GM12872 (cell line): ENCODE data around the gene PYHIN1.
A peak's percentile ranks its signal among the peaks of the same experiment; 100 is the strongest.

Experiments
- CTCF ChIP-seq: IDR thresholded peaks from 3 replicates; pipeline ENCODE4 v1.5.1; 2011; ENCODE audit warnings: low read depth, mild to moderate bottlenecking, low read length, moderate library complexity; ENCODE audit not compliant: insufficient read depth

The PYHIN1 gene

DNA sequence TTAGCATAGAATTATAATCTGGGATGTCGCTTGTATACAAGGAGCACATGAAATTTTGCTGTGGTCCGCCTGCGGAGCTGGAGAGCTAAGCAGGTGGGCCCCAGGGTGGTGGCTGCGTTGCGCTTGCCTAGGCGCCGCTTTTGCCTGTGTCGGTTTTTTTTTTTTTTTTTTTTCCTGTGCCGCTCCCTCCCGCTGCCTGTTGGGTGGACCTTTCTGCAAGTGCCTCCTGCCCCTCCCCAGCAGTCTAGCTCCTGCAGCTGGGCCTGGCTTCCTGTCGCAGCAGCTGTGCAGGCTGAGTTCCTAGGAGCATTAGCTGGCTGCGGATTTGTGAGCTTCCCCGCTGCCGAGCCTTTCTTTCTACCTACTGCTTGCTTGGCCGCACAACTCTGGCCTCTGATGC, 20.6 kb downstream of the PYHIN1 start:
- TF ChIP-seq CTCF, result no peak

GRCh38 chr1:158952416-158952815, 21.1 kb downstream of the PYHIN1 start:
- TF ChIP-seq CTCF, result no peak

DNA sequence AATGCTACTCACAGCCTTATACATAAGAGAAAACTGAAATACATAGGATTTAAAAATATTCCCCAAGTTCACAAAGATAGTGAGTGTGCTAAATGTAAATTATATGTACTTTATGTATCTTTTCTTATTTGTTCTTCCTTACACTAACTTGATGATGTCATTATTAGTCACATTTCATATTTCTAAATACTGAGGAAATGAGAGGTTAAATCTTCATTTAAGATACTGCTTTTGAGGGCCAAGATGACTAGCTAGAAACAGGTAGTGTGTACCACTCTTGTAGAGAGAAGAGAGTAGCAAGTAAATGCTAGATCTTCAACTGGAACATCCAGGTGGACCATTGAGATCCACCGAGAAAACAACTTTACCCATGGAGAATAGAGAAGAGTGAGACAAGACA, 29.8 kb downstream of the PYHIN1 start:
- TF ChIP-seq CTCF, result no peak

GRCh38 chr1:158962983-158963382, 31.6 kb downstream of the PYHIN1 start:
- no peak for TF ChIP-seq CTCF

- no peak for TF ChIP-seq CTCF
These were observed 37.8 kb downstream of the PYHIN1 start for GRCh38 chr1:158969166-158969565.

GRCh38 chr1:158969855-158970254, 38.5 kb downstream of the PYHIN1 start:
- no peak for TF ChIP-seq CTCF

DNA sequence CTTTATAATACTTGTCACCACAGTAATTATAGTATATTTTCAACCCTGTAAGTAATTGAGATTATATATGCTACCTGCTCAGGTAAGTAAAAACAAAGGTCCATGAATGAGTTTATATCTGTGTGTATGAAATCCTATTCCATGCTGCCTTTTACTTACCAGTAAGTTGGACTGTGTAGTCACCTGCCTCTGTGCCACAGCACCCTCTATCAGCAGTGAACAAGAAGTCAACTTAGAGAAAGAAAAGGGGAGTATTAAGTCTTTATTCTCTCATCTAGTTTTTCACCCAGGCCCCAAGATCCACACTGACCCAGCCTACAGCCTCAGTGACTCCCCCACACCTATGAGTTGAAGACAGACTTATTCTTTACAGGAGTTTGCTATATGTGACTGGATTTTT, 41.5 kb downstream of the PYHIN1 start:
- TF ChIP-seq CTCF, result peak; percentile 31; the same call in 1 of the 3 replicates

DNA sequence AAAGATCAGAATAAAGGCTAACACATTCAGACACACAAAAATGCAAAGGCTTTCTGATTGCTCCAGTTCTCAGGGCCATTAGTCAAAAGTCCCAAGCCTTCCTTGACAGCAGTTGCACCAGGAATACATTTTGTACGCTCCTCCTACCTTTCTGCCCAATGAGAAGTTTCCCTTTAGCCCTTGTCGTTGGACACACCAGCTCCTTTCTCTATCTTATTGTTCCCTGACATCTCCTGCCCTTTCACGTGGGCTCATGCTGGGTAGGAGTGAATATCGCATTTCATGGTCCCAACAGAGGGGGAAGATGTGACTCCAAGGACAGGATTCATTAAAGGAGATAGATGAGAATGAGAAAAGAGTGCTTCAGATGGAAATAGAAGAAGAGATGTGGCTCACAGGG, 44.9 kb downstream of the PYHIN1 start:
- TF ChIP-seq CTCF, result no peak
